ENCODE data around the gene CYTH4. TPM values are rescaled to one million over a fixed set of nuclear protein-coding genes. Genes with fewer than 3 reads are reported as not detected.
"Not testable (repeated sequence)": the region's sequence is repeated elsewhere in the genome, so short reads cannot be mapped to it uniquely, and the experiment has no call there.

The CYTH4 gene
- total RNA-seq, 4 donors from 2014 or later, result 17.4 to 83.5 (median 34.4) TPM

DNA sequence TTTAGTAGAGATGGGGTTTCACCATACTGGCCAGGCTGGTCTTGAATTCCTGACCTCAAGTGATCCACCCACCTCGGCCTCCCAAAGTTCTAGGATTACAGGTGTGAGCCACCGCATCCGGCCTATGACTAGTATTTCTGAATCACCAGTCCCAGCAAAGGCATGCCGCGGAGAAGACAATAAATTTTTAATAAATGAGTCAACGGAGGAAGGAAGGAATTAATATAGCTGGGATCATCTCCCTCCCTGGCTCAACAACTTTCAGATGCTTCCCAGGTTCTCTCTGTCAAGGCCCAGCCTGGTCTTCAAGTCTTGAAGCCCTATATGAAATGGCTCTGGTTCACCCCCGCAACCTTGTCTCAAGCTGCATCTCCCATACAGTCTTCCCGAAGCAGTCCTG is 45.7 kb downstream of the CYTH4 start:
- ATAC-seq (ENCODE audit: low FRiP score), result no peak

DNA sequence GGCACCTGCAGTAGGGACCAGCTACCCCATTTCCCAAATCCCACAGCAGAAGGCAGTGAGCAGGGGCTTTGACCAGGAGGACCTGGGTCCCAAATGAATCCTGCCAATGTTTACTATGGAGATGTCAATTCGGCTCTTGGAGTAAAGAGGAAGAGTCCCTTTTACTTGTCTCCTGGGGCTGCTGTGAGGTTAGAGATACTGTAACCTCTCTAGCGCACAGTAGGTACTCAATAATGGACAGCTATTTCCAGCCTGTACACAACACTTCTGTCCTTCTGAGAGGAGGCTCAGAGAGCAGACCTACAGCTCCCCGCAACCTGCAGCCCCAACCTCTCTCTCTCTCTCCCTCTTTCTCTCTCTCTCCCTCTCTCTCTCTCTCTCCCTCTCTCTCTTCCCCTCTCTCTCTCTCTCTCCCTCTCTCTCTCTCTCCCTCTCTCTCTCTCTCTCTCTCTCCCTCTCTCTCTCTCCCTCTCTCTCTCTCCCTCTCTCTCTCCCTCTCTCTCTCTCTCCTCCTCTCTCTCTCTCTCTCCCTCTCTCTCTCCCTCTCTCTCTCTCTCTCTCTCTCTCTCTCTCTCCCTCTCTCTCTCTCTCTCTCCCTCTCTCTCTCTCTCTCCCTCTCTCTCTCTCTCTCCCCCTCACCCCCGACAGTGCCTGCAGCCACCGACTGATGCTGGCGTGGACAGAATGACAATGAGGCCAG is 46.4 kb downstream of the CYTH4 start:
- not testable (repeated sequence) for DNase-seq (ENCODE audit: low spot score); ATAC-seq (ENCODE audit: low FRiP score)

More for the DNA sequence above, 45.7 kb downstream of the CYTH4 start:
- DNase-seq (ENCODE audit: low spot score), result no peak
- TF ChIP-seq CTCF (IDR thresholded peaks at IDR 0.05), result no peak

GRCh38 chr22:37329238-37330140 is 47.2 kb downstream of the CYTH4 start:
- no peak for ATAC-seq (ENCODE audit: low FRiP score)
- no peak for TF ChIP-seq CTCF (IDR thresholded peaks at IDR 0.05)
- DNase-seq (ENCODE audit: low spot score), result no peak

- TF ChIP-seq CTCF (IDR thresholded peaks at IDR 0.05), result no peak
- ATAC-seq (ENCODE audit: low FRiP score) (no peak), DNase-seq (ENCODE audit: low spot score) (no peak)
These were observed 48.1 kb downstream of the CYTH4 start for GRCh38 chr22:37330200-37331033.

- DNase-seq (ENCODE audit: low spot score) (no peak), ATAC-seq (ENCODE audit: low FRiP score) (no peak)
- TF ChIP-seq CTCF (IDR thresholded peaks at IDR 0.05), result no peak
These were observed 48.7 kb downstream of the CYTH4 start for GRCh38 chr22:37331034-37331428.

- no peak for DNase-seq (ENCODE audit: low spot score)
- TF ChIP-seq CTCF (IDR thresholded peaks at IDR 0.05), result no peak
- no peak for ATAC-seq (ENCODE audit: low FRiP score)
These were observed 49.7 kb downstream of the CYTH4 start for GRCh38 chr22:37331856-37332536.
